ENCODE data around the gene NEDD4L.

- TF ChIP-seq POLR2A (IDR thresholded peaks at IDR 0.05; ENCODE audit: low read depth, low read length): no peak
- no peak for TF ChIP-seq KDM1A (IDR thresholded peaks at IDR 0.05; ENCODE audit: borderline replicate concordance)
- no peak for TF ChIP-seq POLR2AphosphoS5 (IDR thresholded peaks at IDR 0.05; ENCODE audit: low read length)
- no peak for TF ChIP-seq EGR1 (IDR thresholded peaks at IDR 0.05; ENCODE audit: borderline replicate concordance in 1 of 2, low read depth in 2 of 2, low read length in 2 of 2)
- no peak for TF ChIP-seq TCF12 (IDR thresholded peaks at IDR 0.05; ENCODE audit: low read depth, low read length)
- TF ChIP-seq CTCF (IDR thresholded peaks at IDR 0.05 in 2 of 3, conservative IDR thresholded peaks at IDR 0.05 in 1 of 3; ENCODE audit: control insufficient read depth in 2 of 3, extremely low read depth in 1 of 3, insufficient read depth in 1 of 3, low read depth in 3 of 3, low read length in 3 of 3): no peak
- no peak for TF ChIP-seq MAX (IDR thresholded peaks at IDR 0.05; ENCODE audit: low read depth, low read length)
- no peak for TF ChIP-seq NFYB (IDR thresholded peaks at IDR 0.05; ENCODE audit: insufficient read depth, low read depth, low read length)
Measured at GRCh38 chr18:58315739-58316215, 271.8 kb downstream of the NEDD4L start.
